ENCODE results near the gene ADGRL2.

Gene ADGRL2

DNA sequence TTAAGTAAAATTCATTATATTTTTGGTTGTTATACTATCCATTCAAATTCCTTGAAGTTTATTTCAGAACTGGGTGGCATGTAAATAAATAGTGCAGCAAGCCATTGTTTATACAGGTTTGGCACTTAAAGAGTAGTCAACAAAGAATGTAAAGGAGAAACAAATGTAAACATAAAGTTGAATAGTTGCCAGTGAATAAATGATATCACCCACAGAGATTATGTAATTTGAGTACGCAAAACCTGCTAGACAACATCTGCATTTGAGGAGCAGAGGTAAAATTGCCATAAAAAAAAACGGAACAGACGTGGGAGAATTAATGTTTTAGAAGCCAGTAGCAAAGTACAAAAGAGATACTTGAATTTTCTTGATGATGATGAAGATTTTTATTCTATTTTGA lies 111.6 kb downstream of the ADGRL2 start:
- Histone ChIP-seq H3K4me3 (ENCODE audit: low read depth in 1 of 2, low read length in 1 of 2) (no peak overlapping the region), H3K9me3 (no peaks in the 10 kb centered on the region), H3K27me3 (no peaks in the 10 kb centered on the region), H3K36me3 (no peaks in the 10 kb centered on the region), H3K4me1 (ENCODE audit: control insufficient read depth in 1 of 2, insufficient read depth in 1 of 2, low read depth in 1 of 2, low read length in 1 of 2) (no peaks in the 10 kb centered on the region), H3K27ac (no peak overlapping the region)
- TF ChIP-seq, protein P1, sequence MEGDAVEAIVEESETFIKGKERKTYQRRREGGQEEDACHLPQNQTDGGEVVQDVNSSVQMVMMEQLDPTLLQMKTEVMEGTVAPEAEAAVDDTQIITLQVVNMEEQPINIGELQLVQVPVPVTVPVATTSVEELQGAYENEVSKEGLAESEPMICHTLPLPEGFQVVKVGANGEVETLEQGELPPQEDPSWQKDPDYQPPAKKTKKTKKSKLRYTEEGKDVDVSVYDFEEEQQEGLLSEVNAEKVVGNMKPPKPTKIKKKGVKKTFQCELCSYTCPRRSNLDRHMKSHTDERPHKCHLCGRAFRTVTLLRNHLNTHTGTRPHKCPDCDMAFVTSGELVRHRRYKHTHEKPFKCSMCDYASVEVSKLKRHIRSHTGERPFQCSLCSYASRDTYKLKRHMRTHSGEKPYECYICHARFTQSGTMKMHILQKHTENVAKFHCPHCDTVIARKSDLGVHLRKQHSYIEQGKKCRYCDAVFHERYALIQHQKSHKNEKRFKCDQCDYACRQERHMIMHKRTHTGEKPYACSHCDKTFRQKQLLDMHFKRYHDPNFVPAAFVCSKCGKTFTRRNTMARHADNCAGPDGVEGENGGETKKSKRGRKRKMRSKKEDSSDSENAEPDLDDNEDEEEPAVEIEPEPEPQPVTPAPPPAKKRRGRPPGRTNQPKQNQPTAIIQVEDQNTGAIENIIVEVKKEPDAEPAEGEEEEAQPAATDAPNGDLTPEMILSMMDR (IDR thresholded peaks at IDR 0.05): no peak

DNA sequence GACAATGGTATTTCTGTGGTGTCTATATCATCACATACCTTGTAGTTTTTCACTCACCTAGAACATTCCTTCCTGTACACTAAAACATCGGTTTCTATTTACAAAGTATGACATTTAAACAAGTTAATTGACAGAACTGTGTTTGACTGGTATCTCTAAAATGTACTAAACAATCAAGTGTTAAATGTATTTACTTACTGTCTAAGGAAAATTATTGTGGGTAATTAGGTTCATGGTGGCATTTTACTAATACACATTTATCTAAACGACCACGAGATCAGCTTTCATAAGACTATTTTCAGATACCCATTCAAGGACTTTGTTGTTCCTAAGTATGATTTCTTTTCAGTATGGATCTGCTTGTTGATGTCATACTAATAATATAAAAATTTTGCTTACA lies 115.2 kb downstream of the ADGRL2 start:
- no peaks in the 10 kb centered on the region for H3K27me3 ChIP-seq
- H3K4me3 ChIP-seq (ENCODE audit: low read depth in 1 of 2, low read length in 1 of 2): no peak overlapping the region
- H3K9me3 ChIP-seq: no peaks in the 10 kb centered on the region
- TF ChIP-seq, protein P1 (IDR thresholded peaks at IDR 0.05): no peak
- H3K36me3 ChIP-seq: no peaks in the 10 kb centered on the region
- H3K27ac ChIP-seq: no peak overlapping the region
- H3K4me1 ChIP-seq (ENCODE audit: control insufficient read depth in 1 of 2, insufficient read depth in 1 of 2, low read depth in 1 of 2, low read length in 1 of 2): no peaks in the 10 kb centered on the region

DNA sequence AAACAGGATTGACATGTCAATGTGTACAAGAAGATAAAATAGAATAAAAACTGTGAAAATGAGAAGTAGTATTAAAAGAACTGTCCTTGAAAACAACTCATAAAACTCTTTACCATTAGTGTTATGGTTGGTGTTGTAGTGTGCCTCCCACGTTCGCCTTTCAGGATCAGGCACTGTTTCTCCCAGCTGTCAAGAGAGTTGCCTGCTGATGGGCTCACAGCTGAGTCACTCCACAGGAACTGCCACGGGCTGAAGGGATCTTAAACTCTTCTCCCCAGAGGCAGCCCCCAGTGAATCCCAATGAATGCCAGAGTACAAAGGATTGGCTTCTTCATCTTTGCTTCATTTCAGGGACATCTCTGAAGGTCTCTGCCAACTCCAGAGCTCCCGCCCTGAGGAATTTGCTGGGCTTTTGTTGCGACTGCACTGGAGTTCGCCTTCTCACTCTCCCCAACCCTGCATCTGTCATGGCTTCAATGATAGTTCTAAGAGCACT lies 119.6 kb downstream of the ADGRL2 start:
- Histone ChIP-seq H3K27ac (no peak overlapping the region), H3K27me3 (no peaks in the 10 kb centered on the region), H3K36me3 (no peaks in the 10 kb centered on the region), H3K4me1 (ENCODE audit: control insufficient read depth in 1 of 2, insufficient read depth in 1 of 2, low read depth in 1 of 2, low read length in 1 of 2) (no peaks in the 10 kb centered on the region), H3K9me3 (no peaks in the 10 kb centered on the region), H3K4me3 (ENCODE audit: low read depth in 1 of 2, low read length in 1 of 2) (no peak overlapping the region)
- TF ChIP-seq, protein P1 (IDR thresholded peaks at IDR 0.05): no peak

DNA sequence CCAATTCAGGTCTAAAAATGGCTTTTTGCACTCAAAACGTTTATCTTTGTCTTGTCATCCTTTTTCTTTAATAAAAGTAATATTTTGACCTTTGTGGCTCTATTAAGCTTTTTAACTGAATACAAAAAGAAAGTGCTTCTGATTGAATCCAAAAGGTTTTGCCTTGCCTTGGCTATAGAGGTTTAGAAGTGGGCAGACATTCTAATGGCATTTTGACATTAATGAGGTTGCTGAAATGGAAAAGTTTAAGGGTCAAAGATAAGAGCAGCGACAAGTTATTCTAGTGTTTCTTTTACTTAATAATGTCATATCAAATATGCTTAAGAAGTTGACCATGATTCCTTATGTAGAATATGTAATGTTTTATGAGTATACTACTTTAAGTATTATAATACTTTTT lies 120.2 kb downstream of the ADGRL2 start:
- no peaks in the 10 kb centered on the region for H3K36me3 ChIP-seq
- no peaks in the 10 kb centered on the region for H3K4me1 ChIP-seq (ENCODE audit: control insufficient read depth in 1 of 2, insufficient read depth in 1 of 2, low read depth in 1 of 2, low read length in 1 of 2)
- H3K9me3 ChIP-seq: no peaks in the 10 kb centered on the region
- H3K27me3 ChIP-seq: no peaks in the 10 kb centered on the region
- TF ChIP-seq, protein P1 (IDR thresholded peaks at IDR 0.05): no peak
- H3K27ac ChIP-seq: no peak overlapping the region
- H3K4me3 ChIP-seq (ENCODE audit: low read depth in 1 of 2, low read length in 1 of 2): no peak overlapping the region

DNA sequence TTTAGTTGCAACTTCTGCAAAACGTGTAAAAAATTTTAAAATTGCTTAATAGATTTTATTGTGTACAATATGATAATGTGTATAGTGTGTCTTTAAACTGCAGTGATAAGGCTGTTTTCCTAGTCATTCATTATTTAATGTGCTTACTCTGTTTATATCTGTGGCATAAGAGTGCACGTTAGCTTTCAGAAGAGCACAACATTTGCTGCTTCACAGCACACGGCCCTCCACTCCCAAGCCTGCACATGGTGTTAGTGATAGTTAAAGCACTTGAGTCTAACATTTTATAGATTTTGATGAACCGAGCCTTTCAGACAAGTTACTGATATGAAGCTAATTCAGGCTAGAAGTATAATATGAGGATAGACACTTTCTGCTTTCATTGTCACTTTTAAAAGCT lies 120.6 kb downstream of the ADGRL2 start:
- Histone ChIP-seq H3K4me1 (ENCODE audit: control insufficient read depth in 1 of 2, insufficient read depth in 1 of 2, low read depth in 1 of 2, low read length in 1 of 2) (no peaks in the 10 kb centered on the region), H3K9me3 (no peaks in the 10 kb centered on the region), H3K36me3 (no peaks in the 10 kb centered on the region), H3K27me3 (no peaks in the 10 kb centered on the region), H3K27ac (no peak overlapping the region), H3K4me3 (ENCODE audit: low read depth in 1 of 2, low read length in 1 of 2) (no peak overlapping the region)
- TF ChIP-seq, protein P1 (IDR thresholded peaks at IDR 0.05): no peak
